SK-N-SH treated with all-trans-retinoic acid at 6 μM for 48 hours (cell line): Measurements from ENCODE around the gene HLF.

Experiments
- ARNTL ChIP-seq: fragments of 450-650 bp; formaldehyde crosslinking; IDR thresholded peaks from 2 replicates; pipeline ENCODE4 v1.5.0; 2020; ENCODE audit warnings: low read depth, mild to moderate bottlenecking, moderate library complexity, borderline replicate concordance
- CSDC2 ChIP-seq: fragments of 250-450 bp; sonication (Bioruptor Pico); IDR thresholded peaks from 2 replicates; pipeline ENCODE4 v1.5.0; 2020; ENCODE audit warnings: mild to moderate bottlenecking, moderate library complexity
- PPARA ChIP-seq: fragments of 250-450 bp; sonication (Bioruptor Pico); IDR thresholded peaks from 2 replicates; pipeline ENCODE4 v1.5.0; 2020; ENCODE audit warnings: mild to moderate bottlenecking, borderline replicate concordance
- TOX ChIP-seq: fragments of 250-450 bp; sonication (Bioruptor Pico); IDR thresholded peaks from 2 replicates; pipeline ENCODE4 v1.8.0; 2021; ENCODE audit warnings: mild to moderate bottlenecking, moderate library complexity, borderline replicate concordance
- ZC3H10 ChIP-seq: fragments of 250-450 bp; sonication (Bioruptor Pico); IDR thresholded peaks from 2 replicates; pipeline ENCODE4 v1.5.1; 2021; ENCODE audit warnings: mild to moderate bottlenecking, moderate library complexity
- ZFP3 ChIP-seq: fragments of 250-450 bp; sonication (Bioruptor Pico); IDR thresholded peaks from 2 replicates; pipeline ENCODE4 v1.5.0; 2020; ENCODE audit warnings: mild to moderate bottlenecking, moderate library complexity
- ZFP30 ChIP-seq: fragments of 450-650 bp; formaldehyde crosslinking; IDR thresholded peaks from 2 replicates; pipeline ENCODE4 v1.5.0; 2022; ENCODE audit warnings: mild to moderate bottlenecking, moderate library complexity
- ZNF8 ChIP-seq: fragments of 450-650 bp; formaldehyde crosslinking; IDR thresholded peaks from 2 replicates; pipeline ENCODE4 v1.5.0; 2020; ENCODE audit warnings: mild to moderate bottlenecking, moderate library complexity
- TF ChIP-seq, protein P1 (sequence below): fragments of 250-450 bp; sonication (Bioruptor Pico); IDR thresholded peaks from 2 replicates; pipeline ENCODE4 v1.5.0; 2020; ENCODE audit warnings: mild to moderate bottlenecking, moderate library complexity
- TF ChIP-seq, protein P2 (sequence below): fragments of 250-450 bp; sonication (Bioruptor Pico); IDR thresholded peaks from 2 replicates; pipeline ENCODE4 v1.8.0; 2020; ENCODE audit warnings: mild to moderate bottlenecking, moderate library complexity, borderline replicate concordance
- TF ChIP-seq, protein P3 (sequence below): fragments of 250-450 bp; sonication (Bioruptor Pico); IDR thresholded peaks from 2 replicates; pipeline ENCODE4 v1.8.0; 2021; ENCODE audit warnings: low read depth, mild to moderate bottlenecking, moderate library complexity, borderline replicate concordance
- TF ChIP-seq, protein P4 (sequence below): fragments of 250-450 bp; sonication (Bioruptor Pico); IDR thresholded peaks from 2 replicates; pipeline ENCODE4 v1.5.1; 2020; ENCODE audit warnings: low read depth, mild to moderate bottlenecking, moderate library complexity
- TF ChIP-seq, protein P5 (sequence below): fragments of 250-450 bp; sonication (Bioruptor Pico); IDR thresholded peaks from 2 replicates; pipeline ENCODE4 v1.5.1; 2021; ENCODE audit warnings: mild to moderate bottlenecking, moderate library complexity

DNA sequence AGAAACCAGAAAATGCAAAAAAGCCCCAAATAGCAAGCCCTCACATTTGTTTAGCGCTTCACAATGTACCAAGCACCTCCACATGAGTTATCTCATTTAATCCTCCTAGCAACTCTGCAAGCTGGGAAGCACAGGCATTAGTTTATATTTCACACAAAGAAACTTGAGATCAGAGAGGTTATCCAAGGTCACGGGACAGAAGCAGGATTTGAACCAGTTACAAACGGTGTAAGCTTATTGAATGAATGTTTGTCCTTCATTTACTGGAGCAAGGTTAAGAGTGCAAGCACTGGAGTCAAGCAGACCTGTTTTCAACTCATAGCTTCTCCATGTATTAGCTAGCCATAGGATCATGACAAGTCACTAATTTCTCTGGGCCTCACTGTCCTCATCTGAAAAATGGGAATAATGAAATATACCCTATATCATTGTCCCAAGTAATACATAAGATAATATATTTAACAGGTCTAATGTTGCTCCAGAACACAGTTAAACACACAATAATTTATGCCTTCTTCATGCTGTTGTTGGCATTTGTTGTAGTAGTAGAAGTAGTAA is 6.1 kb upstream of the HLF start:
- TF ChIP-seq, protein P1, sequence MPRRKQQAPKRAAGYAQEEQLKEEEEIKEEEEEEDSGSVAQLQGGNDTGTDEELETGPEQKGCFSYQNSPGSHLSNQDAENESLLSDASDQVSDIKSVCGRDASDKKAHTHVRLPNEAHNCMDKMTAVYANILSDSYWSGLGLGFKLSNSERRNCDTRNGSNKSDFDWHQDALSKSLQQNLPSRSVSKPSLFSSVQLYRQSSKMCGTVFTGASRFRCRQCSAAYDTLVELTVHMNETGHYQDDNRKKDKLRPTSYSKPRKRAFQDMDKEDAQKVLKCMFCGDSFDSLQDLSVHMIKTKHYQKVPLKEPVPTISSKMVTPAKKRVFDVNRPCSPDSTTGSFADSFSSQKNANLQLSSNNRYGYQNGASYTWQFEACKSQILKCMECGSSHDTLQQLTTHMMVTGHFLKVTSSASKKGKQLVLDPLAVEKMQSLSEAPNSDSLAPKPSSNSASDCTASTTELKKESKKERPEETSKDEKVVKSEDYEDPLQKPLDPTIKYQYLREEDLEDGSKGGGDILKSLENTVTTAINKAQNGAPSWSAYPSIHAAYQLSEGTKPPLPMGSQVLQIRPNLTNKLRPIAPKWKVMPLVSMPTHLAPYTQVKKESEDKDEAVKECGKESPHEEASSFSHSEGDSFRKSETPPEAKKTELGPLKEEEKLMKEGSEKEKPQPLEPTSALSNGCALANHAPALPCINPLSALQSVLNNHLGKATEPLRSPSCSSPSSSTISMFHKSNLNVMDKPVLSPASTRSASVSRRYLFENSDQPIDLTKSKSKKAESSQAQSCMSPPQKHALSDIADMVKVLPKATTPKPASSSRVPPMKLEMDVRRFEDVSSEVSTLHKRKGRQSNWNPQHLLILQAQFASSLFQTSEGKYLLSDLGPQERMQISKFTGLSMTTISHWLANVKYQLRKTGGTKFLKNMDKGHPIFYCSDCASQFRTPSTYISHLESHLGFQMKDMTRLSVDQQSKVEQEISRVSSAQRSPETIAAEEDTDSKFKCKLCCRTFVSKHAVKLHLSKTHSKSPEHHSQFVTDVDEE (CRISPR knock-in tag) = no peak
- no peak for TF ChIP-seq ZC3H10 (CRISPR knock-in tag)
- no peak for TF ChIP-seq PPARA (CRISPR knock-in tag)
- TF ChIP-seq, protein P2, sequence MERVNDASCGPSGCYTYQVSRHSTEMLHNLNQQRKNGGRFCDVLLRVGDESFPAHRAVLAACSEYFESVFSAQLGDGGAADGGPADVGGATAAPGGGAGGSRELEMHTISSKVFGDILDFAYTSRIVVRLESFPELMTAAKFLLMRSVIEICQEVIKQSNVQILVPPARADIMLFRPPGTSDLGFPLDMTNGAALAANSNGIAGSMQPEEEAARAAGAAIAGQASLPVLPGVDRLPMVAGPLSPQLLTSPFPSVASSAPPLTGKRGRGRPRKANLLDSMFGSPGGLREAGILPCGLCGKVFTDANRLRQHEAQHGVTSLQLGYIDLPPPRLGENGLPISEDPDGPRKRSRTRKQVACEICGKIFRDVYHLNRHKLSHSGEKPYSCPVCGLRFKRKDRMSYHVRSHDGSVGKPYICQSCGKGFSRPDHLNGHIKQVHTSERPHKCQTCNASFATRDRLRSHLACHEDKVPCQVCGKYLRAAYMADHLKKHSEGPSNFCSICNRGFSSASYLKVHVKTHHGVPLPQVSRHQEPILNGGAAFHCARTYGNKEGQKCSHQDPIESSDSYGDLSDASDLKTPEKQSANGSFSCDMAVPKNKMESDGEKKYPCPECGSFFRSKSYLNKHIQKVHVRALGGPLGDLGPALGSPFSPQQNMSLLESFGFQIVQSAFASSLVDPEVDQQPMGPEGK (CRISPR knock-in tag) = no peak
- TF ChIP-seq ZNF8 (CRISPR knock-in tag) = no peak
- TF ChIP-seq, protein P3, sequence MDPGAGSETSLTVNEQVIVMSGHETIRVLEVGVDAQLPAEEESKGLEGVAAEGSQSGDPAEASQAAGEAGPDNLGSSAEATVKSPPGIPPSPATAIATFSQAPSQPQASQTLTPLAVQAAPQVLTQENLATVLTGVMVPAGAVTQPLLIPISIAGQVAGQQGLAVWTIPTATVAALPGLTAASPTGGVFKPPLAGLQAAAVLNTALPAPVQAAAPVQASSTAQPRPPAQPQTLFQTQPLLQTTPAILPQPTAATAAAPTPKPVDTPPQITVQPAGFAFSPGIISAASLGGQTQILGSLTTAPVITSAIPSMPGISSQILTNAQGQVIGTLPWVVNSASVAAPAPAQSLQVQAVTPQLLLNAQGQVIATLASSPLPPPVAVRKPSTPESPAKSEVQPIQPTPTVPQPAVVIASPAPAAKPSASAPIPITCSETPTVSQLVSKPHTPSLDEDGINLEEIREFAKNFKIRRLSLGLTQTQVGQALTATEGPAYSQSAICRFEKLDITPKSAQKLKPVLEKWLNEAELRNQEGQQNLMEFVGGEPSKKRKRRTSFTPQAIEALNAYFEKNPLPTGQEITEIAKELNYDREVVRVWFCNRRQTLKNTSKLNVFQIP (CRISPR knock-in tag) = no peak
- TF ChIP-seq ARNTL = no peak
- no peak for TF ChIP-seq TOX
- TF ChIP-seq, protein P4, sequence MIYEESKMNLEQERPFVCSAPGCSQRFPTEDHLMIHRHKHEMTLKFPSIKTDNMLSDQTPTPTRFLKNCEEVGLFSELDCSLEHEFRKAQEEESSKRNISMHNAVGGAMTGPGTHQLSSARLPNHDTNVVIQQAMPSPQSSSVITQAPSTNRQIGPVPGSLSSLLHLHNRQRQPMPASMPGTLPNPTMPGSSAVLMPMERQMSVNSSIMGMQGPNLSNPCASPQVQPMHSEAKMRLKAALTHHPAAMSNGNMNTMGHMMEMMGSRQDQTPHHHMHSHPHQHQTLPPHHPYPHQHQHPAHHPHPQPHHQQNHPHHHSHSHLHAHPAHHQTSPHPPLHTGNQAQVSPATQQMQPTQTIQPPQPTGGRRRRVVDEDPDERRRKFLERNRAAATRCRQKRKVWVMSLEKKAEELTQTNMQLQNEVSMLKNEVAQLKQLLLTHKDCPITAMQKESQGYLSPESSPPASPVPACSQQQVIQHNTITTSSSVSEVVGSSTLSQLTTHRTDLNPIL (CRISPR knock-in tag) = no peak
- TF ChIP-seq ZFP30 (CRISPR knock-in tag) = no peak
- no peak for TF ChIP-seq CSDC2 (CRISPR knock-in tag)
- TF ChIP-seq, protein P5, sequence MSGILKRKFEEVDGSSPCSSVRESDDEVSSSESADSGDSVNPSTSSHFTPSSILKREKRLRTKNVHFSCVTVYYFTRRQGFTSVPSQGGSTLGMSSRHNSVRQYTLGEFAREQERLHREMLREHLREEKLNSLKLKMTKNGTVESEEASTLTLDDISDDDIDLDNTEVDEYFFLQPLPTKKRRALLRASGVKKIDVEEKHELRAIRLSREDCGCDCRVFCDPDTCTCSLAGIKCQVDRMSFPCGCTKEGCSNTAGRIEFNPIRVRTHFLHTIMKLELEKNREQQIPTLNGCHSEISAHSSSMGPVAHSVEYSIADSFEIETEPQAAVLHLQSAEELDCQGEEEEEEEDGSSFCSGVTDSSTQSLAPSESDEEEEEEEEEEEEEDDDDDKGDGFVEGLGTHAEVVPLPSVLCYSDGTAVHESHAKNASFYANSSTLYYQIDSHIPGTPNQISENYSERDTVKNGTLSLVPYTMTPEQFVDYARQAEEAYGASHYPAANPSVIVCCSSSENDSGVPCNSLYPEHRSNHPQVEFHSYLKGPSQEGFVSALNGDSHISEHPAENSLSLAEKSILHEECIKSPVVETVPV (CRISPR knock-in tag) = no peak
- TF ChIP-seq ZFP3 (CRISPR knock-in tag) = no peak
